Central memory CD8-positive, alpha-beta T cell (primary cell): ENCODE measurements around the gene F10.
A peak's percentile ranks its signal among the peaks of the same experiment; 100 is the strongest.
"Not testable (repeated sequence)": the region's sequence is repeated elsewhere in the genome, so short reads cannot be mapped to it uniquely, and the experiment has no call there.

ENCODE experiments used
- ATAC-seq: fragments of 150-1000 bp; cut with Tn5 transposase; replicated peaks from 2 replicates; pipeline ENCODE4 v1.10.0; 2022; ENCODE audit warnings: mild to moderate bottlenecking, moderate FRiP score, moderate number of reproducible peaks; ENCODE audit not compliant: poor library complexity, severe bottlenecking; ENCODE audit errors: extremely low read depth
- DNase-seq, 2 donors: peaks; one replicate each; pipeline ENCODE4 v3.0.0; 2021; ENCODE audit warnings: low spot score in 2 of 2
- H3K27ac Mint-ChIP-seq: one replicate; pipeline ENCODE4 v1.8.0; 2022; ENCODE audit warnings: low read depth, mild to moderate bottlenecking, moderate library complexity, mixed read lengths
- H3K27me3 Mint-ChIP-seq: one replicate; pipeline ENCODE4 v1.8.0; 2022; ENCODE audit warnings: mixed read lengths
- H3K36me3 Mint-ChIP-seq: one replicate; pipeline ENCODE4 v1.8.0; 2022; ENCODE audit warnings: mild to moderate bottlenecking, moderate library complexity, mixed read lengths; ENCODE audit not compliant: insufficient read depth
- H3K4me1 Mint-ChIP-seq: one replicate; pipeline ENCODE4 v1.8.0; 2022; ENCODE audit warnings: mixed read lengths
- H3K4me3 Mint-ChIP-seq: one replicate; pipeline ENCODE4 v1.8.0; 2022; ENCODE audit warnings: mild to moderate bottlenecking, moderate library complexity, mixed read lengths
- H3K9me3 Mint-ChIP-seq: one replicate; pipeline ENCODE4 v1.8.0; 2022; ENCODE audit warnings: mixed read lengths

The F10 gene

GRCh38 chr13:113152984-113153809 lies 30.6 kb downstream of the F10 start:
- Mint-ChIP-seq H3K9me3 (peaks cover 8% of the 10 kb centered on the region), H3K27ac (peak overlapping the region; percentile 86), H3K36me3 (peaks cover 10% of the 10 kb centered on the region), H3K4me3 (peak overlapping the region; percentile 77), H3K27me3 (no peaks in the 10 kb centered on the region), H3K4me1 (peaks cover 28% of the 10 kb centered on the region)
- DNase-seq, result no peak
- ATAC-seq, result peak; percentile 27

GRCh38 chr13:113153810-113154748 lies 31.5 kb downstream of the F10 start:
- peaks cover 33% of the 10 kb centered on the region for H3K4me1 Mint-ChIP-seq
- H3K36me3 Mint-ChIP-seq, result peaks cover 10% of the 10 kb centered on the region
- H3K27me3 Mint-ChIP-seq, result no peaks in the 10 kb centered on the region
- H3K4me3 Mint-ChIP-seq, result peak overlapping the region; percentile 77
- DNase-seq (peak; percentile 40 to 42), ATAC-seq (peak; percentile 73)
- peak overlapping the region; percentile 89 for H3K27ac Mint-ChIP-seq
- H3K9me3 Mint-ChIP-seq, result peaks cover 8% of the 10 kb centered on the region

GRCh38 chr13:113155201-113155600 lies 32.6 kb downstream of the F10 start:
- peaks cover 10% of the 10 kb centered on the region for H3K36me3 Mint-ChIP-seq
- peaks cover 33% of the 10 kb centered on the region for H3K4me1 Mint-ChIP-seq
- H3K4me3 Mint-ChIP-seq, result peak overlapping the region; percentile 66
- peak overlapping the region; percentile 89 for H3K27ac Mint-ChIP-seq
- ATAC-seq (no peak), DNase-seq (no peak)
- peaks cover 8% of the 10 kb centered on the region for H3K9me3 Mint-ChIP-seq
- H3K27me3 Mint-ChIP-seq, result no peaks in the 10 kb centered on the region

GRCh38 chr13:113155982-113156655 lies 33.5 kb downstream of the F10 start:
- no peak for DNase-seq
- Mint-ChIP-seq H3K9me3 (peaks cover 8% of the 10 kb centered on the region), H3K4me3 (no peak overlapping the region), H3K27ac (no peak overlapping the region), H3K27me3 (no peaks in the 10 kb centered on the region), H3K36me3 (peaks cover 11% of the 10 kb centered on the region), H3K4me1 (peaks cover 35% of the 10 kb centered on the region)
- no peak for ATAC-seq

GRCh38 chr13:113157206-113157928 lies 34.8 kb downstream of the F10 start:
- Mint-ChIP-seq H3K9me3 (peaks cover 8% of the 10 kb centered on the region), H3K36me3 (peaks cover 13% of the 10 kb centered on the region), H3K4me1 (peaks cover 31% of the 10 kb centered on the region), H3K27ac (no peak overlapping the region), H3K27me3 (no peaks in the 10 kb centered on the region), H3K4me3 (no peak overlapping the region)
- DNase-seq (no peak), ATAC-seq (no peak)

GRCh38 chr13:113157929-113158747 lies 35.5 kb downstream of the F10 start, which contains the start of gene PROZ:
Gene PROZ, plus strand, starts transcription at chr13:113158648. Its CDS starts 13 bp downstream, at chr13:113158661.
- no peak within 1 kb of the TSS for H3K27ac Mint-ChIP-seq
- peaks cover 13% of the 10 kb centered on the region for H3K36me3 Mint-ChIP-seq
- ATAC-seq (no peak), DNase-seq (no peak)
- no peaks in the 10 kb centered on the region for H3K27me3 Mint-ChIP-seq
- peaks cover 8% of the 10 kb centered on the region for H3K9me3 Mint-ChIP-seq
- H3K4me1 Mint-ChIP-seq, result peaks cover 28% of the 10 kb centered on the region
- no peak within 1 kb of the TSS for H3K4me3 Mint-ChIP-seq

- H3K36me3 Mint-ChIP-seq, result peaks cover 12% of the 10 kb centered on the region
- H3K27ac Mint-ChIP-seq, result no peak overlapping the region
- no peak for DNase-seq
- peaks cover 34% of the 10 kb centered on the region for H3K4me1 Mint-ChIP-seq
- peaks cover 8% of the 10 kb centered on the region for H3K9me3 Mint-ChIP-seq
- H3K4me3 Mint-ChIP-seq, result no peak overlapping the region
- ATAC-seq, result no peak
- H3K27me3 Mint-ChIP-seq, result no peaks in the 10 kb centered on the region
Observed at GRCh38 chr13:113158946-113159345, 36.3 kb downstream of the F10 start.

GRCh38 chr13:113159701-113160100 lies 37.1 kb downstream of the F10 start:
- Mint-ChIP-seq H3K4me1 (peaks cover 39% of the 10 kb centered on the region), H3K27ac (no peak overlapping the region), H3K27me3 (no peaks in the 10 kb centered on the region), H3K9me3 (peaks cover 8% of the 10 kb centered on the region), H3K4me3 (no peak overlapping the region), H3K36me3 (peaks cover 9% of the 10 kb centered on the region)
- ATAC-seq (no peak), DNase-seq (no peak)

- H3K36me3 Mint-ChIP-seq, result peaks cover 8% of the 10 kb centered on the region
- H3K27me3 Mint-ChIP-seq, result no peaks in the 10 kb centered on the region
- DNase-seq (no peak), ATAC-seq (no peak)
- H3K4me3 Mint-ChIP-seq, result peak overlapping the region; percentile 66
- peak overlapping the region; percentile 46 for H3K27ac Mint-ChIP-seq
- H3K9me3 Mint-ChIP-seq, result no peaks in the 10 kb centered on the region
- H3K4me1 Mint-ChIP-seq, result peaks cover 34% of the 10 kb centered on the region
Observed at GRCh38 chr13:113160983-113161382, 38.4 kb downstream of the F10 start.

- DNase-seq (no peak), ATAC-seq (peak; percentile 22)
- peaks cover 38% of the 10 kb centered on the region for H3K4me1 Mint-ChIP-seq
- peak overlapping the region; percentile 66 for H3K4me3 Mint-ChIP-seq
- no peaks in the 10 kb centered on the region for H3K9me3 Mint-ChIP-seq
- peak overlapping the region; percentile 46 for H3K27ac Mint-ChIP-seq
- H3K36me3 Mint-ChIP-seq, result peaks cover 8% of the 10 kb centered on the region
- no peaks in the 10 kb centered on the region for H3K27me3 Mint-ChIP-seq
Observed at GRCh38 chr13:113161433-113161832, 38.8 kb downstream of the F10 start.

GRCh38 chr13:113161975-113162374 lies 39.4 kb downstream of the F10 start:
- not testable (repeated sequence) for H3K36me3 Mint-ChIP-seq, H3K4me3 Mint-ChIP-seq, ATAC-seq, DNase-seq, H3K27me3 Mint-ChIP-seq, H3K27ac Mint-ChIP-seq, H3K9me3 Mint-ChIP-seq
- peaks cover 42% of the 10 kb centered on the region for H3K4me1 Mint-ChIP-seq
